HG02571 (cell line): ENCODE results near the gene CFAP20DC.
"Not testable (repeated sequence)": the region's sequence is repeated elsewhere in the genome, so short reads cannot be mapped to it uniquely, and the experiment has no call there.

Experiments used
- ATAC-seq: cut with Tn5 transposase; IDR thresholded peaks from one replicate; pipeline ENCODE4 v1.9.1; 2021; ENCODE audit warnings: mild to moderate bottlenecking, moderate library complexity; ENCODE audit not compliant: unreplicated experiment

The CFAP20DC gene

DNA sequence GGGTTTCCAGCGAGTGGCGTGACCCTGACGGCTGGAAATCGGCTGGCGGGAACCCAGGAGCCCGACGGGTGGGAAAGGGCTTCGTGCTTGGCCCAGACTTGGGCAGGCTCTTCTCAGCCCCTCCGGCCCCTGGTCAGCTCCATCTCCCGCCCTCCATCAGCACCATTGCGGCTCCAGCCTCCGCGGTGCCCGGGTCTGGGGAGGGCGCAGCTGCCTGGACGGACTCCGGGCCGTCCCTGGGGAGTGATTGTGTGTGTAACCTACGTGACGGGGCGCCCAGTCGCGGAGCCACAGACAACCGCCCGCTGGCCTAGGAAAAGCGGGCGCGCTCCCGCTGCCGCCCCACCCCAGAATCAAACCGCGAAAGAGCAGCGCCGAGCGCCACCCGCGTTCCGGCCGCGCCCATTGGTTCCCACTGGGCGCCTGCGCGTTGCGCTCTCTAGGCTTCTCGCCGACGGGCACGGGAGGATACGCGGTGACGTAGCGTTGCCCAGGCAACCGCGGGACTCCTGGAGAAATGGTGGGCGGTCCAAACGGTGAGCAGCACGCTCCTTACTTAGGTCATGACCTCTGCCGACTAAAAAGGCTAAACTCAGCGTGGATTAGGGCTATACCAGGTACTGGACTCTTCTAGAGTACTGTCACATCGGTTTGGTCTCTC is at the start of gene CFAP20DC:
Gene CFAP20DC (minus strand): TSS at position 355 of the 661 bp plus-strand sequence. CDS start 394 bp downstream, outside the sequence.
- peak; percentile 98 for ATAC-seq

DNA sequence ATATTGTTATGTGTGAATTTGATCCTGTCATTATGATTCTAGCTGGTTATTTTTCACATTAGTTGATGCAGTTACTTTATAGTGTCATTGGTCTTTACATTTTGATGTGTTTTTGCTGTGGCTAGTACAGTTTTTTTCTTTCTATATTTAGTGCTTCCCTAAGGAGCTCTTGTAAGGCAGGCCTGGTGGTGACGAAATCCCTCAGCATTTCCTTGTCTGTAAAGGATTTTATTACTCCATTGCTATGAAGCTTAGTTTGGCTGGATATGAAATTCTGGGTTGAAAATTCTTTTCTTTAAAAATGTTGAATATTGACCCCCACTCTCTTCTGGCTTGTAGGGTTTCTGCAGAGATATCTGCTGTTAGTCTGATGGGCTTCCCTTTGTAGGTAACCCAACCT is 48.7 kb upstream of the CFAP20DC start:
- ATAC-seq = not testable (repeated sequence)

- no peak for ATAC-seq
Measured at GRCh38 chr3:59094446-59094845, 44.6 kb upstream of the CFAP20DC start.

- ATAC-seq = no peak
Measured at GRCh38 chr3:59093521-59093920, 43.7 kb upstream of the CFAP20DC start.

DNA sequence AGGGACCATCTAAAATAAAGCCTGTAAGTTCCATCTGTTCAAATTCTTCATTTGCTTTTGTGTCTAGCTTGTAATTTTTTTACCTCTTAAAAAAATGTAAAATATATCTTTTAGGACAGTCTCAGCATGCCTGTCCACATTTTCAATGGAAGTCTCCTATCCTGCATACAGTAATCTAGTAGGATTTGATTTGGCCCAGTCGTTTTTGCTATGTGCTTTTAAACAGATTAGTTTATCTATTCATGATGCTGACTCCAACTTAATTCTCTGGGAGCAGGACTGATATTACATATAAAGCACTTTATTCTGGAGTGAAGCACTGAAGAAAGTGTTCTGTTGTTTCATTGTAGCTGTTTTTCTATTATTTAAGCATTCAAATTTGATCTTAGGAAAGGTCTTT is 38.9 kb upstream of the CFAP20DC start:
- no peak for ATAC-seq

GRCh38 chr3:59085976-59086375 is 36.2 kb upstream of the CFAP20DC start:
- no peak for ATAC-seq

GRCh38 chr3:59084583-59084982 is 34.8 kb upstream of the CFAP20DC start:
- ATAC-seq = no peak

- ATAC-seq = no peak
Measured at GRCh38 chr3:59082106-59082505, 32.3 kb upstream of the CFAP20DC start.

- no peak for ATAC-seq
Measured at GRCh38 chr3:59081071-59081470, 31.2 kb upstream of the CFAP20DC start.

DNA sequence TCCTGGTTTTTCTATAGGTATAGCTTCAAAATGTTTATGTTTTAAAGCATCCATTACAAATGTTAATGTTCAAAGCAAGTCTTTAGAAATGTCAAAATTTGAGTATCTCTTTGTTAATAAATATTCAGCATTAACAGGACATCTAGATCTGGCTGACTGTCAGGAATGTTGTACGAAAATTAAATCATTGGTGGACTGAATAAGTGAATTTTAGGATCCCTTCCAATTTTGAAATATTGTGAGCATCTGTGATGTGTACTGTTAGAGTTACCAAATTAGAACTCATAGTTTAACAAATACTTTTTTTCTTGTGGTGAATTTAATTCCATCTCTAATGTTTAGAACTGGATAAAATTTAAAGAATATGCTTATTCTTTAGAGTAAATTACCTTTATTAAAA is 30.1 kb upstream of the CFAP20DC start:
- no peak for ATAC-seq

GRCh38 chr3:59074764-59075163 is 24.9 kb upstream of the CFAP20DC start:
- ATAC-seq = no peak

DNA sequence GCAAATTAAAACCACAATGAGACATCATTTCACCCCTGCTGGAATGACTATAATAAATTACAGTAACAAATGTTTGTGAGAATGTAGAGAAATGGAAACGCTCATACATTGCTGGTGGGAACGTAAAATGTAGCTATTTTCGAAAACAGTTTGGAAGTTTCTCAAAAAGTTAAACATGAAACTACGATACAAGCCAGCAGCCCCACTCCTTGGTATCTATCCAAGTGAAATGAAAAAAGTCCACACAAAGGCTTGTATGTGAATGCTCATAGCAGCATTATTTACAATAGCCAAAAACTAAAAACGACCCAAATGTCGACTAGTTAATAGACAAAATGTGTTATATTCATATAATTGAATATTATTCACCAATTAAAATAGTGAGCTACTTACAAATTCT is 22.9 kb upstream of the CFAP20DC start:
- no peak for ATAC-seq

DNA sequence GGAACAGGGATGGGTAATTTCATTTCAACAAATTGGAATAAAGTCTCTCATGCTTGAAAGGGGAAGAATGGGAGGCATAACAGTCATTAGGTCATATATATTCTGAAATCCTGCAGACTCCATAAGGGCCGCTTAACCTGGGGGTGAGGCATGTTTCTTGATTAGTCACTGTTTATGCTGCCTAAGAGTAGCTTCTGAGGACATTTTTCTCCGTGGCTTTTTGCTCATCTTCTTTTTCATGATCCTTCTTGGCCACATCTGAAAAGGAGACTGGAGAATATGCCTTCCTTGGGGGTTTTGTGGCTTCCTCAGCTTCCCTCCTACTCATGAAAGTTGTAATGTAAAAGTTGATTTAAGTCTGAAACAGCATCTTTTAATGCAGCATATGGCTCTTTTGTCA is 20.0 kb upstream of the CFAP20DC start:
- ATAC-seq = no peak

GRCh38 chr3:59065240-59065639 is 15.4 kb upstream of the CFAP20DC start:
- ATAC-seq = no peak

GRCh38 chr3:59064728-59065127 is 14.9 kb upstream of the CFAP20DC start:
- no peak for ATAC-seq

GRCh38 chr3:59064276-59064675 is 14.5 kb upstream of the CFAP20DC start:
- ATAC-seq = no peak

DNA sequence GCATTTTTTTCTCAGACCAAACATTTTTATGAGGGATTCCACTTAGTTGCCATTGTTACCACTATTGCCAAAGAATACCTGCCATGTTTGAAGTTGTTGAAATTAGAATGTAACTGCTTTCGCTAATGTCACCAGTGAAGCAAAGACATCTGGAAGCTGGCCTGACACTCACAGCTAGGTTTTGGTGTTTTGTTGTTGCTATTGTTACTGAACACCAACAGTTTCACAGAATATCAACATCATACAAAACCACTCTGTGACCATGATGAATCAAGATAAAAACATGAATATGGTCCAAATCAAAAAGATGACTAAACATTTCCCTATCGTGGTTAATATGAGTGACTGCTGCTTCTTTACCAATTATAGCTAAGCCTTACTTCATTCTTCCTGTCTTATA is 6.9 kb upstream of the CFAP20DC start:
- no peak for ATAC-seq

GRCh38 chr3:59052803-59053411 is 3.1 kb upstream of the CFAP20DC start:
- no peak for ATAC-seq

- not testable (repeated sequence) for ATAC-seq
Measured at GRCh38 chr3:59050811-59051414, 1.1 kb upstream of the CFAP20DC start.

DNA sequence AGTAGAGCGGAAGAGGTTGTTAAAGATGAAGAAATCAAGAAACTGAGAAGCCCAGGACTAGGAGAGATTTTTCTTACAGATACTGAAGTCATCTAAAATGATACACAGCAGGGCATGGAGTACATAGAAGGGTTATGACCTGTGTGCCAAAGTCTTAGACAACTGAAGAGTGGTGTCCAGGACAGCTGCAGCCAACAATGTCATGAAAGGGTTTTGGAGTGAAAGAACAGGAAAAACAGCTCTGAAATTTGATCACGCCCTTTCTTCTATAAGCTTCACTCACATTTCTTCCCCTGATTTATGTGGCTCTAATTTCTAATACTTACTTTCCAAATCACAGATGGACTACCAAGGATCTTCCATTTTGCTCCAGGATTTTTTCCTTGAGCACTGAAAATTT is 3.0 kb downstream of the CFAP20DC start:
- ATAC-seq = no peak

DNA sequence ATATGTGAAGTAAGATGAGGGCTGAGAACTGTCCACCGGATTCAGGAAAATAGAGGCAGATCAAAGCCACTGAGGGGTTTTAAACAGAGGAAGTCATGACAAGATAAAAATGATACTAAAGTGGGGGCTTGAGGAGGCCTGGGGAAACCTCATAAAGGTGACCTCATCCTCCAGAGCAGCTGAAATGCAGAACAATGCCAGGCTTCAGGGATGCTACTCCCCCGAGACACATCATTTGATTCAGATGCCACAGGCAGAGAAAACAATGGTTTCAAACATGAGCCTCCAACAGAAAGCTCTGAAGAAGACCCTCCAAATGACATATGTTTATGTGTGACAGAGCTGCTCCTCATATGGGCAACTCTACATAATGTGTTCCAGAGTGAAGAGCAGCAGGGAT is 6.4 kb downstream of the CFAP20DC start:
- ATAC-seq = no peak

DNA sequence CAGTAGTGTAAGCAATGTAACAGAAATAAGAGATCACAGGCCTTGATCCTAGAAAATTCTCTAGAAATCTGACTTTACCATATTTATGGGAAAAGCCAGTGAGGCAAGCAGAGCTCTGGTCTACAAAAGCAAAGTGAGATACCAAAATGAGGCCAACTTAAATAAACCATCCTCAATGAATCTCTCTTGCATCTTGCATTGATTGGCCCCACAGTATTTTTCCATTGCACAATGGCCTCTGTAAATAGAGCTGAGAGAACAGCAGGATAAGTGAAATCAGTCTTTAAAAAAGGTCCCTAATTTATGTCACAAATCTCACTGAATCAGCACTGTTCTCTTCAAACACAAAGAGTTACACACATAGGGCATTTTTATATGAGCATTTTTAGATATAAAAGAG is 8.9 kb downstream of the CFAP20DC start:
- ATAC-seq = no peak
